Spleen (tissue), 11 donors: ENCODE data around the gene MYO1F. TPM values are rescaled to one million over a fixed set of nuclear protein-coding genes. Genes with fewer than 3 reads are reported as not detected.

Experiments
- DNase-seq: peaks from one replicate; pipeline ENCODE4 v3.0.0-alpha.2; 2020
- H3K27ac ChIP-seq, 8 donors: fragments of 200-600 bp; sonication (generic) in 7 of 8; 1 replicate in 4 of 8; 2 replicates in 4 of 8; pipeline versions ENCODE4 v1.5.0 to v1.8.0; 2016 to 2021; ENCODE audit warnings: inconsistent platforms in 4 of 8, mild to moderate bottlenecking in 4 of 8, moderate library complexity in 1 of 8
- H3K27me3 ChIP-seq, 7 donors: fragments of 200-600 bp; sonication (generic) in 6 of 7; replicated peaks in 1 of 7; 1 replicate in 4 of 7; 2 replicates in 3 of 7; pipeline versions ENCODE4 v1.5.0 to v1.8.0; 2016 to 2021; ENCODE audit warnings: inconsistent platforms in 3 of 7, mild to moderate bottlenecking in 1 of 7
- H3K36me3 ChIP-seq, 6 donors: fragments of 200-600 bp; sonication (generic) in 5 of 6; 1 replicate in 4 of 6; 2 replicates in 2 of 6; pipeline versions ENCODE4 v1.5.0 to v1.8.0; 2016 to 2021; ENCODE audit warnings: inconsistent platforms in 2 of 6
- H3K4me1 ChIP-seq, 6 donors: fragments of 200-600 bp; sonication (generic) in 5 of 6; 1 replicate in 3 of 6; 2 replicates in 3 of 6; pipeline versions ENCODE4 v1.5.0 to v1.8.0; 2016 to 2021; ENCODE audit warnings: inconsistent platforms in 3 of 6
- H3K4me3 ChIP-seq, 8 donors: fragments of 200-600 bp; sonication (generic) in 7 of 8; 1 replicate in 4 of 8; 2 replicates in 4 of 8; pipeline versions ENCODE4 v1.5.0 to v1.8.0; 2016 to 2021; ENCODE audit warnings: inconsistent platforms in 4 of 8, mild to moderate bottlenecking in 4 of 8, moderate library complexity in 2 of 8
- H3K9me3 ChIP-seq, 8 donors: fragments of 200-600 bp; sonication (generic) in 7 of 8; 1 replicate in 4 of 8; 2 replicates in 4 of 8; pipeline versions ENCODE4 v1.5.0 to v1.8.0; 2016 to 2021; ENCODE audit warnings: inconsistent platforms in 4 of 8
- POLR2A ChIP-seq, 3 donors: fragments of 450-650 bp; IDR thresholded peaks; one replicate each; pipeline ENCODE4 v1.5.1; 2017; ENCODE audit warnings: antibody characterized with exemption in 3 of 3, mild to moderate bottlenecking in 1 of 3
- POLR2AphosphoS5 ChIP-seq, 3 donors: sonication (generic); formaldehyde crosslinking; IDR thresholded peaks; one replicate each; pipeline ENCODE4 v1.5.1; 2017; ENCODE audit warnings: antibody characterized with exemption in 3 of 3
- WGBS, 5 donors: extraction: QIAGEN DNeasy Blood & Tissue Kit in 3 of 5; methylation state at CpG; one replicate each; pipeline versions ENCODE4 v1.1.5 to v1.1.7; 2013 to 2018; 5-methylcytosine and 5-hydroxymethylcytosine counted together
- intact Hi-C: fragments of 100-400 bp; cut with DNase I; formaldehyde crosslinking; loops from one replicate; pipeline ENCODE4 v1.15.0; 2023; ENCODE audit warnings: low total_unique reads
- polyA plus RNA-seq, 3 donors: library from polyadenylated mRNA; stranded (reverse); fragments of 200-250 nt; gene quantifications; one replicate each; pipeline ENCODE4 v1.2.1, GENCODE V29; 2013
- total RNA-seq, 7 donors: library from RNA; depleted of rRNA in 3 of 7; stranded (reverse); fragments of >200 nt in 3 of 7; fragmentation: NEBNext Ultra II Directional in 4 of 7; extraction: Animal tissue kit (Norgen Biotek cat#: 25700) in 4 of 7; gene quantifications; one replicate each; pipeline versions ENCODE4 v1.1.0 to v1.2.1, GENCODE V29; 2016 to 2021
- TF ChIP-seq, protein P1 (sequence below), 11 experiments: fragments of 200-600 bp in 7 of 11; fragments of 450-650 bp in 4 of 11; sonication (generic) in 4 of 11; IDR thresholded peaks in 8 of 11; conservative IDR thresholded peaks in 3 of 11; 1 replicate in 7 of 11; 2 replicates in 4 of 11; pipeline versions ENCODE4 v1.4.0 to v1.8.0; 2016 to 2021; ENCODE audit warnings: antibody characterized with exemption in 11 of 11, inconsistent platforms in 4 of 11, mild to moderate bottlenecking in 1 of 11
- donor health status: healthy with polysubstance abuse.
- donor health status: DM: no; HTN: no; CAD: no; lungs with moderate emphysema.
- donor health status: DM: no; HTN: no; CAD: no.
- donor health status: Bipolar disorder and iron deficiency.
- donor health status: healthy.
- donor health status: DM: no; HTN: no; CAD: no.
- donor health status: DM: yes; HTN: yes; CAD: no.

MYO1F gene
- total and polyA plus RNA-seq, 10 donors = 22.1 to 423 (median 211) TPM

DNA sequence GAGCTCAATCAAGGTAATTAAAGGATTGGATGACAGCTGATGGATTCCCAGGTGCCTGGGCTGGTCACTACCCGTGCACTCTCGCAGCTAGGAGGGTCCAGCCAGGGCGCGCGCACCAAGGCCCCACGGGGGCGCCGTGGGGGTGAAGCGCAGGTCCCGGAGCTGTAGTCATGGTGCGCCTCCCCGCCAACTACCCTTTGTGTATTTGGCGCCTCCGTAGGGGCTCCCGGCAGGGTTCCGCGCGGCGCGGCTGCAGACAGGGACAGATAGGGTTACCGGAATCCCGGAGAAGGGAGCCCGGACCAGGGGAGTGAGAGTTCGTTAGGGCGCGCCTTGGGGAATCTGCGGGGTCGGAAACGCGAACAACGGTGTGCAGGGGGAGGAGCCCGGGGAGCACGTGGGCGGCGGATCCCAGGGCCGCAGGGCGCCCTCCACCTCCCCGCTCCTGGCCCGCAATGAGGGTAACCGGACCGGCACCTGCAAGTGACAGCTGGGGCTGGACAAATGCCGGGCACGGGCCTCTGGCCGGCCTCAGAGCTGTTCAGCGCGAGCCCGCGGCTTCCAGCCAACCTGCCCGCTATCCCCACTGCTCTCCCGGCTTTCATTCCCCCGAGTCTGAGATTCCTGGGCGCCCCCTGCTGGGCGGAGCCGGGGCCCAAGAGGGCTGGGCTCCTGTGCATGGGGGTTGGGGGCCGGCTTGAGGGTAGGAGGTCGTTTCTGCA is 71.4 kb downstream of the MYO1F start:
- 0 to 1% (median 1%) methylated on average over 36 to 56 of the region's 56 CpGs for WGBS, 5 donors
- H3K4me1 ChIP-seq = peaks cover 5 to 68% (median 34%) of the 10 kb centered on the region in 6 donors
- no peaks in the 10 kb centered on the region for H3K9me3 ChIP-seq
- peaks cover 0 to 8% (median 0%) of the 10 kb centered on the region in 7 donors for H3K27me3 ChIP-seq
- H3K4me3 ChIP-seq = peak overlapping the region; percentile 61 to 87 (median 68)
- DNase-seq = peak; percentile 94
- intact Hi-C loops = no loop called here
- peak overlapping the region in 6 of 8 donors; percentile 22 to 95 (median 58) for H3K27ac ChIP-seq
- TF ChIP-seq POLR2AphosphoS5 (IDR thresholded peaks at IDR 0.05) = peak; percentile 53 to 81 (median 64)
- no peak for TF ChIP-seq POLR2A (IDR thresholded peaks at IDR 0.05)
- TF ChIP-seq, protein P1, sequence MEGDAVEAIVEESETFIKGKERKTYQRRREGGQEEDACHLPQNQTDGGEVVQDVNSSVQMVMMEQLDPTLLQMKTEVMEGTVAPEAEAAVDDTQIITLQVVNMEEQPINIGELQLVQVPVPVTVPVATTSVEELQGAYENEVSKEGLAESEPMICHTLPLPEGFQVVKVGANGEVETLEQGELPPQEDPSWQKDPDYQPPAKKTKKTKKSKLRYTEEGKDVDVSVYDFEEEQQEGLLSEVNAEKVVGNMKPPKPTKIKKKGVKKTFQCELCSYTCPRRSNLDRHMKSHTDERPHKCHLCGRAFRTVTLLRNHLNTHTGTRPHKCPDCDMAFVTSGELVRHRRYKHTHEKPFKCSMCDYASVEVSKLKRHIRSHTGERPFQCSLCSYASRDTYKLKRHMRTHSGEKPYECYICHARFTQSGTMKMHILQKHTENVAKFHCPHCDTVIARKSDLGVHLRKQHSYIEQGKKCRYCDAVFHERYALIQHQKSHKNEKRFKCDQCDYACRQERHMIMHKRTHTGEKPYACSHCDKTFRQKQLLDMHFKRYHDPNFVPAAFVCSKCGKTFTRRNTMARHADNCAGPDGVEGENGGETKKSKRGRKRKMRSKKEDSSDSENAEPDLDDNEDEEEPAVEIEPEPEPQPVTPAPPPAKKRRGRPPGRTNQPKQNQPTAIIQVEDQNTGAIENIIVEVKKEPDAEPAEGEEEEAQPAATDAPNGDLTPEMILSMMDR (IDR thresholded peaks at IDR 0.05 in 8 of 11, conservative IDR thresholded peaks at IDR 0.05 in 3 of 11) = peak; percentile 66 to 94 (median 88)
- H3K36me3 ChIP-seq = peaks cover 0 to 17% (median under 1%) of the 10 kb centered on the region in 6 donors

DNA sequence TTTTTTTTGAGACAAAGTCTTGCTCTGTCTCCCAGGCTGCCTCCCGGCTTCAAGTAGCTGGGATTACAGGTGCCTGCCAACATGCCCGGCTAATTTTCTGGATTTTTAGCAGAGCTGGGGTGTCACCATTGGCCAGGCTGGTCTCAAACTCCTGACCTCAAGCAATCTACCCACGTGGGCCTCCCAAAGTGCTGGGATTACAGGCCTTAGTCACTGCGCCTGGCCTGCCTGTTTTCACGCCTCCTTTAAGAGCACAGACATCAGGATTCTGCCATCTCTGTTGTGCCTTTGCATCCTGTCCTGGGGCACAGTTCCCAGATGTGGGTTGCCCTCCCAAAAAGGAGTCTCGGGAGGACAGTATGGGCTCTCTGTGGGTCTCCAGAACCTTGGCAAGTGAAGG is 72.3 kb downstream of the MYO1F start:
- intact Hi-C loops = no loop called here
- Histone ChIP-seq H3K27me3 (peaks cover 0 to 8% (median 0%) of the 10 kb centered on the region in 7 donors), H3K36me3 (peaks cover 0 to 8% (median 0%) of the 10 kb centered on the region in 6 donors), H3K27ac (peak overlapping the region in 5 of 8 donors; percentile 70 to 95 (median 83)), H3K4me1 (peaks cover 5 to 77% (median 34%) of the 10 kb centered on the region in 6 donors), H3K9me3 (no peaks in the 10 kb centered on the region), H3K4me3 (peak overlapping the region in 1 of 8 donors; percentile 87)
- no peak for DNase-seq
- TF ChIP-seq POLR2AphosphoS5 (IDR thresholded peaks at IDR 0.05) = no peak
- no peak for TF ChIP-seq POLR2A (IDR thresholded peaks at IDR 0.05)
- TF ChIP-seq, protein P1 (IDR thresholded peaks at IDR 0.05 in 8 of 11, conservative IDR thresholded peaks at IDR 0.05 in 3 of 11) = no peak
- WGBS, 5 donors = 70 to 82% (median 75%) methylated on average over 6 of the region's 6 CpGs

DNA sequence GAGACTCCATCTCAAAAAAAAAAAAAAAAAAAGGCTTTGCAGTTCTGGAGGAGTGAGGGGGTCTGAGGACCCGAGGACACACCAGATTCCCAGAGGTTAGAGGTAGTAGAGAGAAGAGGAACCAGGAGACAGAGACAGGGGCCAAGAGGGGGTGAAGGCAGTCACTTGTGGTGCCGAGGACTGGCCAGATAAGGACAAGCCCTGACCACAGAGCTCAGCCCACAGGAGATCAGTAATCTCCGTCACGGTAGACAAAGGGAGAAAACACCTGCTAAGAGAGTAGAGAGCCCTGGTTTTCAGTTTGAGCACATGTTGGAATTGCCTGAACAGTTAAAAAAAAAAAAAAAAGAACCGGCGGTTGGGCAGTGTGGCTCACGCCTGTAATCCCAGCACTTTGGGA is 73.1 kb downstream of the MYO1F start:
- peaks cover 5 to 82% (median 34%) of the 10 kb centered on the region in 6 donors for H3K4me1 ChIP-seq
- H3K27me3 ChIP-seq = peaks cover 0 to 8% (median 0%) of the 10 kb centered on the region in 7 donors
- intact Hi-C loops = no loop called here
- no peaks in the 10 kb centered on the region for H3K9me3 ChIP-seq
- H3K27ac ChIP-seq = peak overlapping the region in 6 of 8 donors; percentile 51 to 95 (median 81)
- TF ChIP-seq POLR2AphosphoS5 (IDR thresholded peaks at IDR 0.05) (no peak), POLR2A (IDR thresholded peaks at IDR 0.05) (no peak)
- TF ChIP-seq, protein P1 (IDR thresholded peaks at IDR 0.05 in 8 of 11, conservative IDR thresholded peaks at IDR 0.05 in 3 of 11) = no peak
- peaks cover 0 to 2% (median 0%) of the 10 kb centered on the region in 6 donors for H3K36me3 ChIP-seq
- DNase-seq = no peak
- H3K4me3 ChIP-seq = no peak overlapping the region
- WGBS, 5 donors = 39 to 64% (median 54%) methylated on average over 7 of the region's 7 CpGs

DNA sequence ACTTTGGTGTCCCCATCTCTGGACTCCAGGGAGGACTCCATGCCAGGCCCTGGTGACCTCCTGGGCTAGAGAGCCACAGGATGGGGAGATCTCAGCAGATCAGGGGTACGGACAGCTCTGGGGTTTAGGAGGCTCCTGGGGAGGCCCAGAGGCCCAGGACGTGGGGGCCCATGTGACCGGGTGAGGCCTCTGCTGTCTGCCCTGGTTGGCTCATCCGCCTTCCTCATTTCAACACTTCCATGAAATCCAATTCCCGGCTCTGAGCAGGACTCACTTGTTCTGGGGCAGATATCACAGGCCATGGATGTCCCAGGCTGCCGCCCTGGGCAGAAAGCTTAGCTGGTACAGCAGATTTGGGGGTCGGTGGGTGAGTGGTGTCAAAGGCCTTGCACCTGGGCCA is 73.7 kb downstream of the MYO1F start:
- H3K4me3 ChIP-seq = peak overlapping the region in 1 of 8 donors; percentile 34
- H3K4me1 ChIP-seq = peaks cover 5 to 87% (median 34%) of the 10 kb centered on the region in 6 donors
- H3K27me3 ChIP-seq = peaks cover 0 to 8% (median 0%) of the 10 kb centered on the region in 7 donors
- peaks cover 0 to 8% (median 0%) of the 10 kb centered on the region in 6 donors for H3K36me3 ChIP-seq
- TF ChIP-seq POLR2A (IDR thresholded peaks at IDR 0.05) = no peak
- peak in 1 of 3 donors; percentile 39 for TF ChIP-seq POLR2AphosphoS5 (IDR thresholded peaks at IDR 0.05)
- intact Hi-C loops = no loop called here
- WGBS, 5 donors = 53 to 88% (median 64%) methylated on average over 7 of the region's 7 CpGs
- H3K9me3 ChIP-seq = no peaks in the 10 kb centered on the region
- peak overlapping the region in 7 of 8 donors; percentile 20 to 95 (median 79) for H3K27ac ChIP-seq
- no peak for DNase-seq
